Suprapubic skin (tissue), 4 donors: Measurements from ENCODE around the gene SPACA5B. TPM values are rescaled to one million over a fixed set of nuclear protein-coding genes. Genes with fewer than 3 reads are reported as not detected.
"Not testable (repeated sequence)": the region's sequence is repeated elsewhere in the genome, so short reads cannot be mapped to it uniquely, and the experiment has no call there.

Experiments
- DNase-seq, 2 donors: peaks; one replicate each; pipeline ENCODE4 v3.0.0-alpha.2; 2019; ENCODE audit warnings: low spot score in 2 of 2
- H3K27ac ChIP-seq: fragments of 200-600 bp; sonication (generic); one replicate; pipeline ENCODE4 v1.5.1; 2019
- H3K27me3 ChIP-seq: fragments of 200-600 bp; sonication (generic); one replicate; pipeline ENCODE4 v1.5.1; 2019
- H3K36me3 ChIP-seq: fragments of 200-600 bp; sonication (generic); one replicate; pipeline ENCODE4 v1.5.1; 2019
- H3K4me1 ChIP-seq: fragments of 200-600 bp; sonication (generic); one replicate; pipeline ENCODE4 v1.5.1; 2019
- H3K4me3 ChIP-seq: fragments of 200-600 bp; sonication (generic); one replicate; pipeline ENCODE4 v1.5.1; 2019; ENCODE audit warnings: mild to moderate bottlenecking
- H3K9me3 ChIP-seq: fragments of 200-600 bp; sonication (generic); one replicate; pipeline ENCODE4 v1.5.1; 2019
- EP300 ChIP-seq: sonication (generic); formaldehyde crosslinking; IDR thresholded peaks from one replicate; pipeline ENCODE4 v1.6.1; 2017; ENCODE audit warnings: antibody characterized with exemption
- POLR2A ChIP-seq, 2 donors: fragments of 450-650 bp; IDR thresholded peaks; one replicate each; pipeline ENCODE4 v1.6.1; 2017; ENCODE audit warnings: antibody characterized with exemption in 2 of 2, mild to moderate bottlenecking in 2 of 2, moderate library complexity in 2 of 2
- POLR2AphosphoS5 ChIP-seq, 3 donors: sonication (generic); formaldehyde crosslinking; IDR thresholded peaks; one replicate each; pipeline ENCODE4 v1.6.1; 2017; ENCODE audit warnings: antibody characterized with exemption in 3 of 3
- WGBS: methylation state at CpG from one replicate; pipeline ENCODE4 v1.1.5; 2018; 5-methylcytosine and 5-hydroxymethylcytosine counted together
- total RNA-seq, 4 donors: library from RNA; depleted of rRNA; stranded (reverse); fragments of >200 nt; gene quantifications; one replicate each; pipeline ENCODE4 v1.1.0, GENCODE V29; 2016
- TF ChIP-seq, protein P1 (sequence below), 2 donors: fragments of 200-600 bp in 1 of 2; fragments of 450-650 bp in 1 of 2; sonication (generic) in 1 of 2; IDR thresholded peaks; one replicate each; pipeline ENCODE4 v1.5.1; 2016 to 2019; ENCODE audit warnings: antibody characterized with exemption in 2 of 2, mild to moderate bottlenecking in 1 of 2, moderate library complexity in 1 of 2

Gene SPACA5B
- total RNA-seq, 4 donors from 2014 or later, result not detected

DNA sequence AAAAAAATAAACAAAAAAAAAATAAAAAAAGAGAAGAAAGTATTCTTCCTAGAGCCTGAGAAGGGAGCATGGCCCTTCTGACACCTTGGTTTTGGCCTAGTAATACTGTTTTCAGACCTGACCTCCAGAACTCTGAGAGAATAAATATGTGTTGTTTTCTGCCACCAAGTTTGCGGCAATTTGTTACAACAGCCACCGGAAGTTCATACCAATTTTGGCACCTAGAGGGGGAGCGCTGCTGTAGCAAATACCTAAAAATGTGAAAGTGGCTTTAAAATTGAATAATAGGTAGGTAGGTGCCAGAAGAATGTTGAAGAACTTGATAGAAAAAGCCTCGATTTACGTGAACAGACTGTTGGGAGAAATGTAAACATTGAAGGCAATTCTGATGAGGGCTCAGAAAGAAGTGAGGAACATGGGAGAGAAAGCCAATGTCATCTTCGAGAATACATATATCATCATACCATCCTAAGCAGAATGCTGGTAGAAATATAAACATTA is 27.5 kb upstream of the SPACA5B start:
- Histone ChIP-seq H3K27ac (no peak overlapping the region), H3K4me3 (no peak overlapping the region), H3K9me3 (no peaks in the 10 kb centered on the region), H3K36me3 (no peaks in the 10 kb centered on the region), H3K4me1 (no peaks in the 10 kb centered on the region), H3K27me3 (no peaks in the 10 kb centered on the region)
- TF ChIP-seq, protein P1, sequence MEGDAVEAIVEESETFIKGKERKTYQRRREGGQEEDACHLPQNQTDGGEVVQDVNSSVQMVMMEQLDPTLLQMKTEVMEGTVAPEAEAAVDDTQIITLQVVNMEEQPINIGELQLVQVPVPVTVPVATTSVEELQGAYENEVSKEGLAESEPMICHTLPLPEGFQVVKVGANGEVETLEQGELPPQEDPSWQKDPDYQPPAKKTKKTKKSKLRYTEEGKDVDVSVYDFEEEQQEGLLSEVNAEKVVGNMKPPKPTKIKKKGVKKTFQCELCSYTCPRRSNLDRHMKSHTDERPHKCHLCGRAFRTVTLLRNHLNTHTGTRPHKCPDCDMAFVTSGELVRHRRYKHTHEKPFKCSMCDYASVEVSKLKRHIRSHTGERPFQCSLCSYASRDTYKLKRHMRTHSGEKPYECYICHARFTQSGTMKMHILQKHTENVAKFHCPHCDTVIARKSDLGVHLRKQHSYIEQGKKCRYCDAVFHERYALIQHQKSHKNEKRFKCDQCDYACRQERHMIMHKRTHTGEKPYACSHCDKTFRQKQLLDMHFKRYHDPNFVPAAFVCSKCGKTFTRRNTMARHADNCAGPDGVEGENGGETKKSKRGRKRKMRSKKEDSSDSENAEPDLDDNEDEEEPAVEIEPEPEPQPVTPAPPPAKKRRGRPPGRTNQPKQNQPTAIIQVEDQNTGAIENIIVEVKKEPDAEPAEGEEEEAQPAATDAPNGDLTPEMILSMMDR (IDR thresholded peaks at IDR 0.05), result no peak
- TF ChIP-seq POLR2A (IDR thresholded peaks at IDR 0.05) (no peak), POLR2AphosphoS5 (IDR thresholded peaks at IDR 0.05) (no peak), EP300 (no peak)
- WGBS, result 89% methylated on average over 6 of the region's 6 CpGs
- DNase-seq, result no peak

DNA sequence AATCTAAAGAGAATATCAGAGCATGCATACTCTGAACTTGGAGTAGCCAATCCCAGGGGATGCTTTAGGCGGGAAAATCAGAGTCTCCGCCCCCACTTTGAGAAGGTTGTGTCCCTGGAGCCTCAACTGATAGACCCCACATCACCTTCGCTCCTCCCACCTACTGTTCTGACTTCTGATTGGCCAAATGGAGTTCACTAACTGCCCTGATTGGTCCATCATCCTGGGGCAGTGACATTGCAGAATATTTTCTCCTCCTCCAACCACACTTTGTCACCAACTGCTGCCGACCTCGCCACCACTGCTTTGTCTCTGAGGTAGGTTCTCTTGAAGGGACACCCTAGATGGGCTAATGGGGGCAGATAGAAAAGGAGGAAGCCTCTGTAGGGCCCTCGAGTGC is 22.7 kb upstream of the SPACA5B start:
- WGBS, result 71% methylated on average over 6 of the region's 6 CpGs
- no peak overlapping the region for H3K27ac ChIP-seq

DNA sequence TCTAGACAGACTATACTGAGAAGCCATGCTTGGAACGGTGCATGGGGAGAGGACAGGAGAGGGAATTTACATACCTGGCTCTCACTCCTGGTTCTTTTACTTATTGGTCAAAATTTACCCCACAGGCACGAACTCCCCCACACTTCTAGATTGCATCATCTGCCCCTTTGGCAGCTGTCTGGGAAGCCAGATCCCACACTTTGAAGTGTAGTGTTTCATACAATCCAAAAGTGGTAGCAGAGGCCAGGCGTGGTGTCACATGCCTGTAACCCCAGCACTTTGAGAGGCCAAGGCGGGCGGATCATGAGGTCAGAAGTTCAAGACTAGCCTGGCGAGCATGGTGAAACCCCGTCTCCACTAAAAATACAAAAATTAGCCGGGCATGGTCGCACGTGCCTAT is 5.1 kb upstream of the SPACA5B start:
- not testable (repeated sequence) for H3K36me3 ChIP-seq, H3K4me3 ChIP-seq, DNase-seq, H3K27me3 ChIP-seq, H3K9me3 ChIP-seq, H3K27ac ChIP-seq, H3K4me1 ChIP-seq
- WGBS, result 77% methylated on average over 10 of the region's 10 CpGs

More for the DNA sequence above, 22.7 kb upstream of the SPACA5B start:
- Histone ChIP-seq H3K4me3 (no peak overlapping the region), H3K27me3 (no peaks in the 10 kb centered on the region), H3K9me3 (no peaks in the 10 kb centered on the region), H3K4me1 (no peaks in the 10 kb centered on the region), H3K36me3 (no peaks in the 10 kb centered on the region)
- TF ChIP-seq, protein P1 (IDR thresholded peaks at IDR 0.05), result no peak
- TF ChIP-seq POLR2AphosphoS5 (IDR thresholded peaks at IDR 0.05) (no peak), POLR2A (IDR thresholded peaks at IDR 0.05) (no peak), EP300 (no peak)
- no peak for DNase-seq

DNA sequence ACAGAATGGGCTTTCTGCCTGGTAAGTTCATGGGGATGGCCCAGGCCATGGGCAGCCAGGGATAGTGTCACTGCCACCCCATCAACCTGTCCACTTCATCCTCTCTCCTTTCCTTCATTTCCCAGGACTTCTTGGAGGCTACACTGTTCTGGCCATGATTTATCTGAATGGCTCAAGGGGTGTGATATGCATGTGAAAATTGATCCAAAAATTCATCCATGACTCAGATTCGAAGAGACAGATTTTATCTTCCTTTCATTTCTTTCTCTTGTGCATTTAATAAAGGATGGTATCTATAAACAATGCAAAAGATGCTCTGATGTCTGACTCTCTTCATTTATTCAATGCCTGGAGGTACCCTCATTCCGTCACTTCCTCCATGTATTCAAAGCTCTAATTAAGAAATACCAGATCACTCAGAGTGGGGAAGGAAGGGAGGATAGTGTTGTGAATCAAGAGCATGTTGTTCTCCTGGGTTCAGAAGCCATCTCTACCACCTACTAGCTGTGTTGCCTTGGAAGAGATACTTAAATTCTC is 1.9 kb downstream of the SPACA5B start:
- H3K27ac ChIP-seq, result not testable (repeated sequence)

DNA sequence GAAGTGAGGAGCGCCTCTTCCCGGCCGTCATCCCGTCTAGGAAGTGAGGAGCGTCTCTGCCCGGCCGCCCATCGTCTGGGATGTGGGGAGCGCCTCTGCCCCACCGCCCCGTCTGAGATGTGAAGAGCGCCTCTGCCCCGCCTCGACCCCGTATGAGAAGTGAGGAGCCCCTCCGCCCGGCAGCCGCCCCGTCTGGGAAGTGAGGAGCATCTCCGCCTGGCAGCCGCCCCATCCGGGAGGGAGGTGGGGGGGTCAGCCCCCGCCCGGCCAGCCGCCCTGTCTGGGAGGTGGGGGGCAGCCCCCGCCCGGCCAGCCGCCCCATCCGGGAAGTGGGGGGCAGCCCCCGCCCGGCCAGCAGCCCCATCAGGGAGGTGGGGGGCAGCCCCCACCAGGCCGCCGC is 8.7 kb downstream of the SPACA5B start:
- not testable (repeated sequence) for DNase-seq, H3K4me3 ChIP-seq, H3K27ac ChIP-seq, H3K4me1 ChIP-seq, H3K9me3 ChIP-seq, H3K36me3 ChIP-seq, H3K27me3 ChIP-seq
- 95% methylated on average over 4 of the region's 33 CpGs for WGBS

More for the DNA sequence above, 1.9 kb downstream of the SPACA5B start:
- not testable (repeated sequence) for DNase-seq, H3K27me3 ChIP-seq, H3K9me3 ChIP-seq, H3K4me3 ChIP-seq, H3K4me1 ChIP-seq, H3K36me3 ChIP-seq
- WGBS, result no CpG with 5 or more reads among the region's 2 CpGs

DNA sequence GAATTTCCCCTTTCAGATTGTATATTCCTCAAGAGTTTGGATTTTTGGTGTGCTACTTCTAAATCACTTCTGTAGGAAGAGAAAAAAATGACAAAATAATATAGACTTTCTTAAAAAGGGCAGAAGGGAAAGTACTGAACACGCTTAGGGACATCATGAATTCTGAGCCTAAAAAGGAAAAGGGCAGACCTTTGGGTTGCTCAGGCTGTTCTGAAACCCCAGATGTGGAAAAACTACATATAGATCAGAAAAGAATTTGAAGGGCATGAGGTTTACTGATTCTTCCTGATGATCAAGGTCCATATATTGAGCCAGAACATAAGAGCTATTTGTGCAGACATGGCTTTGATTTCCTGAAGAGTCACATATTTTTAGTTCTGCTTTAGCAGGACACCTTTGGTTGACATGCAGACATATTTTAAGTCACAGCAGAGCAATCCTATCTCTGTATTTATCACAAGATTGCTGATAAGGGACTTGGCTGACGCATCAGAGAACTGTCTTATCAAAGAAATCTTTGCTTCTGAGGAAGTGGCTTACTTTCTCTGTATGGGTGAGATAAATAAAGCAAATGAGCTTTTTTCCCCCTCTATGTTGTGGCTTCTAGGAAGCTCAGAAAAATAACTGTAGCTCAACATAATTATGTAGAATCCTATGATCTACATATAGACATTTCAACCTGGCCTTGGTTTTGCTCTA is 11.5 kb downstream of the SPACA5B start:
- DNase-seq, H3K36me3 ChIP-seq, H3K4me1 ChIP-seq, H3K4me3 ChIP-seq, H3K9me3 ChIP-seq, H3K27me3 ChIP-seq, H3K27ac ChIP-seq: not testable (repeated sequence)
- WGBS, result no CpG with 5 or more reads among the region's 2 CpGs

DNA sequence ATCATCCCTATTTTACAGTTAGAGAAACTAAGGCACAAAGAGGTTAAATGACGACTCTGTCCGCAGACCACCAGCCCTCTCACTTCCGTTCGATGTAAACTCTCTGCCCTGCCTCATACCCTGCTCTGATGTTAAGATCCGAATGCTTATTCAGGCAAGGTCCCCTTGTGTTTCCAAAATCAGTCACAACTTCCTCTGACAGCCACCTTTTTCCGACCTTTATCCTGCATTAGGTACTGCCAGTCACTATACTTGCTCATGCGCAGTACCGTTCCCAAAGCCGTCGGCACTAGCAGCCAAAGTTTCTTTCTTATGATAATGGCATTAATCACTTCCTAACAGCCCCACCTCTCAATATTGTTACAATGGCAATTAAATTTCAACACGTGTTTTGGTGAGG is 12.3 kb downstream of the SPACA5B start:
- not testable (repeated sequence) for H3K9me3 ChIP-seq, H3K27ac ChIP-seq, H3K36me3 ChIP-seq, H3K4me1 ChIP-seq, H3K27me3 ChIP-seq, H3K4me3 ChIP-seq, DNase-seq
- 59% methylated on average over 11 of the region's 11 CpGs for WGBS

DNA sequence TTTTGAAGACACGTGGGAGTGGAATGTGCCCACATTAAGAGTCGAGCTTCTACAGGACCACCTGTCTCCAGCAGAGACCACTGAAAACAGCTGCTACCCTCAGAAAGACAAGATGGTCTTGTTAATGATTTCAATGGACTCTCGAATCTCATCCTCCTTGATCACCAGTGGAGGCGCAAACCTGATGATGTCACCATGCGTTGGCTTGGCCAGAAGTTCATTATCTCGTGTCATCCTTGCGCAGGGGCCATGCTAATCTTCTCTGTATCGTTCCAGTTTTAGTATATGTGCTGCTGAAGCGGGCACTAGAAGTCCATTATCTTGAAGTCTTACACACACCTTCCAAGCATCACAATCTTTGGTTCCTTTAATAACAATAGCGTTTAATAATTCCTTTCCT is 23.3 kb downstream of the SPACA5B start:
- whole genome bisulfite sequencing, result 78% methylated on average over 10 of the region's 10 CpGs
- H3K4me3 ChIP-seq, result no peak overlapping the region
- no peaks in the 10 kb centered on the region for H3K36me3 ChIP-seq
- no peak for DNase-seq
- H3K27ac ChIP-seq, result no peak overlapping the region
- no peaks in the 10 kb centered on the region for H3K4me1 ChIP-seq
- TF ChIP-seq EP300 (no peak), POLR2AphosphoS5 (IDR thresholded peaks at IDR 0.05) (no peak), POLR2A (IDR thresholded peaks at IDR 0.05) (no peak)
- TF ChIP-seq, protein P1 (IDR thresholded peaks at IDR 0.05), result no peak
- H3K27me3 ChIP-seq, result no peaks in the 10 kb centered on the region
- H3K9me3 ChIP-seq, result no peaks in the 10 kb centered on the region
